KOPT-K1 (cell line): Measurements from ENCODE around the gene DNAAF5.
"Not testable (repeated sequence)": the region's sequence is repeated elsewhere in the genome, so short reads cannot be mapped to it uniquely, and the experiment has no call there.

Experiments
- H3K27ac ChIP-seq: fragments of 200-600 bp; sonication (generic); 2 replicates; pipeline ENCODE4 v1.5.1; 2016; ENCODE audit warnings: antibody characterized with exemption, mild to moderate bottlenecking, low read depth, low read length; ENCODE audit not compliant: poor library complexity, severe bottlenecking
- H3K36me3 ChIP-seq: fragments of 200-600 bp; sonication (generic); 2 replicates; pipeline ENCODE4 v1.5.1; 2017; ENCODE audit warnings: antibody characterized with exemption, mild to moderate bottlenecking, low read length, moderate library complexity; ENCODE audit not compliant: insufficient read depth
- H3K9me3 ChIP-seq: fragments of 200-600 bp; sonication (generic); 2 replicates; pipeline ENCODE4 v1.5.1; 2017; ENCODE audit warnings: antibody characterized with exemption, low read length, mild to moderate bottlenecking; ENCODE audit not compliant: insufficient read depth, poor library complexity, severe bottlenecking

DNAAF5 gene

DNA sequence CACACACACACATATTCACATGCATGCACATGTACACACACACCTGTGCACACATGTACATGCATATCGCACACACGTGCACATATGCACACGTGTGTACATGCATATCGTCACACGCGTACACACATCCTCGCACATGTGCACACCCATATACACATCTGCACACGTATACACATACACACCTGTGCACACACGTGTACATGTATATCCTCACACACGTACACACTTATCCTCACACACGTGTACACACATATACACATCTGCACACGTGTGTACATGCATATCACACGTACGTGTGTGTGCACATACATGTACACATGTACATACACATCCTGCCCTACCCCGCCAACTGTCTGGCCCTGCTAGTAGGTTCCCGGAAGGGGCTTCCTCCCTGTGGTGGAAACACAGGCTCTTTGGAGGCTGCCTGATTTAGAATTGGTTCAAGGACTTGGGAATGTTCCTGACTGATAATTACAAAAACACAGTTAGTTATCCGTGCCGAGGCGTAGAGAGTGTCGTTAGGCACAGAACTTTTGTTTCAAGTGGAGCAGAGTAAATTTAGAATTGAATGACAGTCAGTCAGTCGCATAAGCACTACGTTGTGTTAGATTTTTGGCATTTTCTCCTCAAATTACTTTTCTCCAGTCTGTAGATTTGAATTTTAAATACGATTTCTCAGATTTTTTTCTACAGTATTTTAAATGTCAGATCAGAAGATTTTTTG lies 19.1 kb downstream of the DNAAF5 start:
- H3K27ac ChIP-seq, result no peak overlapping the region
- H3K36me3 ChIP-seq, result peaks cover 74% of the 10 kb centered on the region

DNA sequence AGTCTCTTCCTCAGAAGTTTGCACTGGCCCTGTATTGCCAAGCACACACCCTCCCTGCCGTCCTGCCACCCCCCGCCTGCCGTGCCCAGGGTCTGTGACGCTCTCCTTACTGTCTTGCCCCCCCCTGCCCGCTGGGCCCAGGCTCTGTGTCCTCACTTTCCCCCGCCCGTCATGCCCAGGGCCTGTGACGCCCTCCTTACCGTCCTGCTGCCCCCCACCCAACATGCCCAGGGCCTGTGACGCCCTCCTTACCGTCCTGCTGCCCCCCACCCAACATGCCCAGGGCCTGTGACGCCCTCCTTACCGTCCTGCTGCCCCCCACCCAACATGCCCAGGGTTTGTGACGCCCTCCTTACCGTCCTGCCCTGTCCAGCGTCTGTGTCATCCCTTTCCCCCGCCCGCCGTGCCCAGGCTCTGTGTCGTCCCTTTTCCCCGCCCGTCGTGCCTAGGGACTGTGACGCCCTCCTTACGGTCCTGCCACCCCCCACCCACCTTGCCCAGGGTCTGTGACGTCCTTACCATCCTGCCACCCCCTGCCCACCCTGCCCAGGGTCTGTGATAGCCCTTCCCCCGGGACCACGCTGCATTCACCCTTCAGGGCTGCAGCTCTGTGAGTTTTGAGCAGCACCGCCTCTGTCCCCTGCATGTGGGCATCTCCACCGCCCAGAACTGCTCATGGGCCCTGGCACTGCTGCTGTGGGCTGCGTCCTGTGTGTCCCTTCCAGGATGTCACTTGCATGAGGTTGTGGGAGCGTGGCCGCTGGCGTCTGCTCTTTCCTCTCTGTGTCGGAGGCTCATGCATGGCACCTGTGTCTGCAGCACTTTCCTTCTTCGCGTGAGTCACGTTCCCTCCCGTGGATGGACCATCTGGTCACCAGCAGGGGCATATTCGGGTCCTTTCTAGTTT lies 19.9 kb downstream of the DNAAF5 start:
- Histone ChIP-seq H3K36me3 (peaks cover 74% of the 10 kb centered on the region), H3K27ac (no peak overlapping the region), H3K9me3 (no peaks in the 10 kb centered on the region)

More for the DNA sequence above, 19.1 kb downstream of the DNAAF5 start:
- no peaks in the 10 kb centered on the region for H3K9me3 ChIP-seq

DNA sequence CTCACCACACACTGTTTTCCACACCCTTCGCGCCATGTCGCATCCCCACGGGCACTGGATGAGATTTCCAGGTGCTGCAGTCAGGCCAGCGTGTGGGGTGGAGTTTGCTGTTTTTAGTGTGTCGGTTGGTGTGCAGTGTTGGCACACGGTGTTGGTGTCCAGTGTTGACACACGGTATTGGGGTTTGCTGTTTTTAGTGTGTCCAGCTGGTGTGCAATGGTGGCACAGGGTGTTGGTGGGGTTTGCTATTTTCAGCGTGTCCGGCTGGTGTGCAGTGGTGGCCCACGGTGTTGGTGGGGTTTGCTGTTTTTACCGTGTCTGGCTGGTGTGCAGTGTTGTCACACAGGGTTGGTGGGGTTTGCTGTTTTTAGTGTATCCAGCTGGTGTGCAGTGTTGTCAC lies 20.7 kb downstream of the DNAAF5 start:
- no peaks in the 10 kb centered on the region for H3K9me3 ChIP-seq
- H3K27ac ChIP-seq, result no peak overlapping the region
- peaks cover 73% of the 10 kb centered on the region for H3K36me3 ChIP-seq

DNA sequence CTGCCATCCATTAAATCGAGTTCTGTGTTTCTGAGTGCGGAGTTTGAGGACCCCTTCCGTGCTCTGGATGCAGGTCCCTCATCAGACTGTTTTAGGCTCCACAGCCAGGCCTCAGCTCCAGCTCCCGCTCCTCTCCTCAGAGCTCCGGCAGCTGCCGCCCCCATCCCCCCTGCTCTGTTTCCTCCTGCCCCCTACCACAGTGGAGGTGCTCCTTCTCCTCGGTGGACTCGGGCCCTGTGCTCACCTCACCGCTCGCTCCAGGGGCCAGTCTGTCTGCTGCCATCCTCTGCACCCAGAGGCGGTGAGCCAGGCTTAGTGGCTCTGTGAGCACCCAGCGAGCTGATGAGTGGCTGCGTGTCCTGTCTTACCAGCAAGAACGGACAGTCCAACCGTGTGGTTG lies 21.9 kb downstream of the DNAAF5 start:
- H3K9me3 ChIP-seq, result no peaks in the 10 kb centered on the region
- H3K27ac ChIP-seq, result no peak overlapping the region
- peaks cover 74% of the 10 kb centered on the region for H3K36me3 ChIP-seq

DNA sequence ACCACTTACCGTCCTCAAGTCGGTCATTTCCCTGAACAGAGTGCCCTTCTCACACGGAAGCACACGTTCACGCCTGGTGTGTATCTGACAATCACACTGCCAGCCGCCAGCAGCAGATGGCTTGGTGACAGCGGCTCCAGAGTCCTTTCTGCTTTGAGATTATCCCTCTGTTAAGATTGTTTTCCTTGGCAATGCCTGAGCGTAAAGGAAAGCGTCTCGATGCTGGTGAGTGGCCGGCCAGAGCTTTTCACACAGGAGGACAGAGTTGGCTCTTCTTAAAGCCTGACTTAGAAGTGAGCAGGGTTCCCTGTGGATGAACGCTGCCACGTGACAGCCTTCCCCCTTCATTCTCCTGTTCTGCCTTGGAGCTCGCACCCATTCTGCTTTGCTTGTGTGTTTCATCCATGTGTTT lies 22.6 kb downstream of the DNAAF5 start:
- H3K27ac ChIP-seq, result no peak overlapping the region
- H3K36me3 ChIP-seq, result peaks cover 78% of the 10 kb centered on the region
- H3K9me3 ChIP-seq, result no peaks in the 10 kb centered on the region

DNA sequence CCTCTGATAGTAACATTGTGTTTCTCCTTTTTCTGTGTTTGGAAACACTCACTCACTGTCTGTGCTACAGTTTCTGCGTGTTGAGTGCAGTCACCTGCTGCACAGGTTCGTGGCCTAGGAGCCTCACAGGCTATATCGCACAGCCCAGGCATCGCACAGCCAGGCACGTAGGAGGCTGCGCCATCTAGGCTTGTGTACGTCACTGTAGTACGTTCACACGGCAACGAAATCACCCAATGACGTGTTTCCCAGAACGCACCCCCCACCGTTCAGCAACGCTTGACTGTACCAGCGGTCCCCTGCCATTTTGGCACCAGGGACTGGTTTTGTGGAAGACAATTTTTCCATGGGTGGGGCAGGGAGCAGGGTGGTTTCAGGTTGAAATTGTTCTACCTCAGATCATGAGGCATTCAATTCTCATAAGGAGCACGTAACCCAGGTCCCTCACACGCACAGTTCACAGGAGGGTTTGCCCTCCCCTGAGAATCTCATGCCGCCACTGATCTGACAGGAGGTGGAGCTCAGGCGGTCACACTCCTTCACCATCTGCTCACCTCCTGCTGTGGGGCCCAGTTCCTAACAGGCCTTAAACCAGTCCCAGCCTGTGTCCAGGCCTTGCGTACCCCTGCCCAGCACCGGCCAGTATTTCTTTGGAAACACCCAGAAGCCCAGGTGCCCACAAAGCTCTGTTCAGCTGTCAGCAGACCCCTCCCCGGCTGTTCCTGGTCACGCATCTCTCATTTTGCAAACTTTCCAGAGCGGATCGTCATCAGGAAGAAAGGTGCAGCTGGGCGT lies 23.8 kb downstream of the DNAAF5 start:
- peaks cover 82% of the 10 kb centered on the region for H3K36me3 ChIP-seq
- H3K9me3 ChIP-seq, result no peaks in the 10 kb centered on the region
- H3K27ac ChIP-seq, result no peak overlapping the region

DNA sequence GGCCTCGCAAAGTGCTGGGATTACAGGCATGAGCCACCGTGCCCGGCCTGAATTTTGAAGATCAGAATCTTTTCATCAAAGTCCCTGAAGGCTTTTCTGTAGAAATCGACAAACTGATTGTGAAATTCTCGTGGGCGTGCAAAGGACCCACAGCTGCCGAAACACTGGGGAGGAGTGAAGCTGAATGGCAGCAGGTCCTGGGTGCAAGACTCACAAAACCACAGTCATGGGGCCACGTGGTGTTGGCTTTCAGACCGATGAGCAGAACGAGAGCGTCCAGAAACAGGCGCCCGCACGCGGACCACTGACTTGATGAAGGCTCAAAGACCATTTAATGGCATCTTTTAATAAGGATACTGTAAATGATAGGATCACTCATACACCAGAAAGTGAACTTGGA lies 25.3 kb downstream of the DNAAF5 start:
- Histone ChIP-seq H3K36me3 (peaks cover 89% of the 10 kb centered on the region), H3K27ac (no peak overlapping the region), H3K9me3 (no peaks in the 10 kb centered on the region)

DNA sequence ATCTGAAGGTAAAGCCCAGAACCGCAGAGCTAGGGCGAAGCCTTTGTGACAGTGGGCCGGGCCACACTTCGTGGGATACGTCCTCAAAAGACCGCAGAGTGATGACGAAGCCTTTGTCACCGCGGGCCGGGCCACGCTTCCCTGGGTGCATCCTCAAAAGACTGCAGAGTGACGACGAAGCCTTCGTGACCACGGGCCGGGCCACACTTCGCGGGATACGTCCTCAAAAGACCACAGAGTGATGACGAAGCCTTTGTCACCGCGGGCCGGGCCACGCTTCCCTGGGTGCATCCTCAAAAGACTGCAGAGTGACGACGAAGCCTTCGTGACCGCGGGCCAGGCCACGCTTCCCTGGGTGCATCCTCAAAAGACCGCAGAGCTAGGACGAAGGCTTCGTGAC lies 25.8 kb downstream of the DNAAF5 start:
- H3K36me3 ChIP-seq, result peaks cover 89% of the 10 kb centered on the region
- not testable (repeated sequence) for H3K9me3 ChIP-seq, H3K27ac ChIP-seq

DNA sequence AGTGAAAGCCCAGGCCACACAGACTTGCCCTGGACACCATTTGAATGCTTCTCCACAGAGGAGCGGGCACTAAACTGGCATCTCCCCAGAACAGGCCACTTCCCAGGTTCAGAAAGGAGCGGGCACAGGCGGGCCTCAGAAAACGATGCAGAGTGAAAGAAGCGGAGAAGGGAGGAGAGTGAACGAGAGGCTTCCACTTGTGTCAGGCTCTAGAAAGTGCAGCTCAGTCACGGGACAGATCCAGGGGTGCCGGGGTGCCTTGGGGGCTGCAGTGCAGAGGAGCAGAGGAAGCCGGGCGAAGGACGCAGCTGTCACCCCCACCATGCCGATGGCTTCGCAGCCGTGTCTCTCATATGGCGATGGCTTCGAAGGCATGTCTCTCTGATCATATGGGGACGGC lies 26.7 kb downstream of the DNAAF5 start:
- peaks cover 95% of the 10 kb centered on the region for H3K36me3 ChIP-seq

DNA sequence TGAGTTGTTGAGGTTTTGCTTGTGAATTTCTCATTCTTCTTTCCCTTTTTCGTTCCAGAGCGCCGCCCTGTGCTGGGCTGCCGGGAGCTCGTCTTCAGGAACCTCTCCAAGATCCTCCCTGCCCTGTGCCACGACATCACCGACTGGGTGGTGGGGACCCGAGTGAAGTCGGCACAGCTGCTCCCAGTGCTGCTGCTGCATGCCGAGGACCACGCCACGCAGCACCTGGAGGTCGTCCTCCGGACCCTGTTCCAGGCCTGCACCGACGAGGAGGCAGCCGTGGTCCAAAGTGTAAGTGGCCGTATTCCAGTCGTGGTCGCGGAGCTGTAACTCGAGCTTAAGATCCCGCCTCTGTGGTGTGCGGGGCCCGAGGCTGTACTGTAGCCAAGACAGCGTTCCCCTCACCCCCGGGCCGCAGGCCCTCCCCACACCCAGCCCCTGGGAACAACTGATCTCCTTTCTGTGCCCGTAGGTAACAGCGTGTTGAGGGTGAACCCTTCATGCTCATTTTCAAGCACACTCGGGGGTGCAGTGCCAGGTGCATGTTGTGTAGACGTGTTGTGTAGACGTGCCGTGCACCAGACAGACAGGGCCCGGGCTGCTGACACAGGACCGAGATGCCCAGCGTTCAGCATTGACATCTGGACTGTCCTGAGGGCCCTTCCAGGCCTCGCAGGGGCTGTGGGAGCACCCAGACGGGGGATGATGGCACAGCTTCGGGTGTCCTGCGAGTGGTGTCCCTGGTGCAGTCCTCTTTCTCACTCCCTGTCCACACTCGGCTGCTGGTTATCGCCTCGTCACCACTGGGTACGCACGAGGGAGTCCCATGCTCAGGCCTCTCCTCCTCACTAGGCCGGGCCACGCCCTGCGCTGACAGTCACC lies 28.3 kb downstream of the DNAAF5 start:
- Histone ChIP-seq H3K36me3 (peaks cover 95% of the 10 kb centered on the region), H3K27ac (no peak overlapping the region), H3K9me3 (no peaks in the 10 kb centered on the region)

More for the DNA sequence above, 26.7 kb downstream of the DNAAF5 start:
- no peaks in the 10 kb centered on the region for H3K9me3 ChIP-seq
- no peak overlapping the region for H3K27ac ChIP-seq

DNA sequence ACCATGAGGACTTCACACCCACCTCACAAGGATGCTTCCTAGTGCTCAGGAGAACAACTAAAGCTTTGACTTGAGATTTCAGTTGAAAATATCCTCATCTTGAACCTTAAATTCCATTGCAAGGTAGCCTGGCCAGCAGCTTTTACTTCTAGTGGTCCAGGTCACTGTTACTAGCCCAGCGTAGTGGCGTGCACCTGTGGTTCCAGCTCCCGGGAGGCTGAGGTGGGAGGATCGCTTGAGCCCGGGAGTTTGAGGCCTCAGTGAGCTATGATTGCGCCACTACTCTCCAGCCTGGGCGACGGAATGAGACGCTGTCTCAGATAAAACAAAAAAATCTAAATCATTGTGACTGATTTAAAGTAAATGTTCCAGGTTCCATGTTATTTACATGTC lies 28.9 kb downstream of the DNAAF5 start:
- H3K9me3 ChIP-seq, result no peaks in the 10 kb centered on the region
- H3K27ac ChIP-seq, result no peak overlapping the region
- H3K36me3 ChIP-seq, result peaks cover 95% of the 10 kb centered on the region

DNA sequence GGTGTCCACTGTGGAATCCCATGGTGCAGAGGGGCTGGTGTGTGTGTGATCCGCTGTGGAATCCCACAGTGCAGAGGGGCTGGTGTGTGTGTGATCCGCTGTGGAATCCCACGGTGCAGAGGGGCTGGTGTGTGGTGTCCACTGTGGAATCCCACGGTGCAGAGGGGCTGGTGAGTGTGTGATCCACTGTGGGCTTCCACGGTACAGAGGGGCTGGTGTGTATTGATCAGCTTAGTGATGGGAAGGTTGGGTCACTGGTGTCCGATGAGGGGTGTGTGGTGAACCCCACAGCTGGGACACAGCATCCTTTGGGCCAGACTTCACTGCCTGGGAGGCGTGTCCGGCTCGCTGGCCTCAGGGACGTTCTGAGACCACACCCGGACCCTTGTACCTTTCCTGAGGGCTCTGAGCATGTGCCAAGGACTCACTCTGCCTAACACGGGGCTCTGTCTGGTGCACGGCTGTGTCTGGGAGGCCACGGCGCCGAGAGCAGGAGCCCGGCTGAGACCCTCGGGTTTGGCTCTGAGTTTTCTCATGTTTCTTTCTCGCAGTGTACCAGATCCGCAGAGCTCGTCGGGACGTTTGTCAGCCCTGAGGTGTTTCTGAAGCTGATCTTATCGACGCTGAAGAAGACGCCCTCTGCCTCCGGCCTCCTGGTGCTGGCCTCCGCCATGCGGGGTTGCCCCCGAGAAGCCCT lies 29.9 kb downstream of the DNAAF5 start:
- Histone ChIP-seq H3K9me3 (no peaks in the 10 kb centered on the region), H3K36me3 (peaks cover 95% of the 10 kb centered on the region), H3K27ac (no peak overlapping the region)

DNA sequence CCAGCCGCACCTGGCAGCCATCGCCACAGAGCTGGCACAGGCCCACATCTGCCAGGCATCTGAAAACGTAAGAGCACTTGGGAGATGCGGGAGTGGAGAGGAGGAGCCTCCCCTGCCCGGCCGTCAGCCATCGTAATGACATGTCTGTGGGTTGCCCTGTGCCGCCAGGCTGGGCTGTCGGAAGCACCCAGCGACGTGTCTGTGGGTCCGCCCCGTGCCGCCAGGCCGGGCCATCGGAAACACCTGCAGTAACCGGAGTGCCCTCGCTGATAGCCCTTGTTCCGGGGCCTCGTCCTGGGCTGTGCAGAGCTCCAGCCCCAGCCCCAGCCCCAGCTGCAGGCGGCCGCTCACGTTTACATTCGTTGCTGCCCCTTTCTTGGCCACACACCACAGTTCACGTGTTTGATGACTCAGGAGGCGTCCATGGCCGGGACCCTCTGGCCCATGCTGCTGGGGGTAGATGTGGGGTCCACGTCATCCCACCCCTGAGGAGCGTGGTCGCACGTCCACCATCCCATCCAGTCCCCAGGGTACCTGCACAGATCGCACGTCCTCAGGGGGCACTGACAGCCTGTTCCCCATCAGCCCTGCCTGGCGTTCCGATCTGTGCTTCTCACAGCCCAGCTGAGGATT lies 30.5 kb downstream of the DNAAF5 start:
- peaks cover 96% of the 10 kb centered on the region for H3K36me3 ChIP-seq
- H3K9me3 ChIP-seq, result no peaks in the 10 kb centered on the region
- no peak overlapping the region for H3K27ac ChIP-seq
